Heart left ventricle (tissue), 13 donors: ENCODE results near the gene ABCB1.

Experiments
- CTCF ChIP-seq, 12 donors: fragments of 200-600 bp; sonication (generic) in 4 of 12; IDR thresholded peaks; one replicate each; pipeline versions ENCODE4 v1.5.0 to v1.8.0; 2018 to 2022; ENCODE audit warnings: antibody characterized with exemption in 12 of 12, mild to moderate bottlenecking in 5 of 12
- POLR2A ChIP-seq, 2 donors: fragments of 450-650 bp; IDR thresholded peaks; one replicate each; pipeline ENCODE4 v1.6.1; 2017; ENCODE audit warnings: antibody characterized with exemption in 2 of 2, mild to moderate bottlenecking in 2 of 2, moderate library complexity in 2 of 2
- donor health status: ischemic (EF 13 %, LVEDD 7.1; RV severe dilation, severe dysfunction).
- donor health status: DM: no; HTN: yes; CAD: no.
- donor health status: DM: no; HTN: no; CAD: no.
- donor health status: ischemic (EF 25% LVEDD 6.9; RV normal size, moderate dysfunction).
- donor health status: ischemic (EF 25% LVEDD 5.7; RV mildly dilated, moderate dysfunction).
- donor health status: ischemic (EF 35%, LVEDD 5.7; RV mildly dilated, moderate dysfunction).
- donor health status: nonischemic (EF 11% LVEDD 7.7; RV severe dilation, severe dysfunction).
- donor health status: DM: yes; HTN: yes; CAD: no.
- donor health status: PGD.
- donor health status: ischemic (EF 29% LVEDD 5.4; RV normal size, mild dysfunction).
- donor health status: nonischemic (EF 23%, LVEDD 6.1; RV moderate dilation, normal function).

GRCh38 chr7:87561702-87562101 is 39.0 kb downstream of the ABCB1 start:
- TF ChIP-seq POLR2A (IDR thresholded peaks at IDR 0.05): no peak
- no peak for TF ChIP-seq CTCF (IDR thresholded peaks at IDR 0.05)
